Stimulated activated CD8-positive, alpha-beta memory T cell treated with anti-CD3 and anti-CD28 coated beads, Interleukin-12 subunit alpha, Interleukin-12 subunit beta, amount 100 ng/mL, for 24 hours (primary cell): ENCODE data around the gene NTNG1.
"Not testable (repeated sequence)": the region's sequence is repeated elsewhere in the genome, so short reads cannot be mapped to it uniquely, and the experiment has no call there.

Source experiments
- DNase-seq: peaks from one replicate; pipeline ENCODE4 v3.0.0-alpha.2; 2020; ENCODE audit errors: extremely low read depth

NTNG1 gene

DNA sequence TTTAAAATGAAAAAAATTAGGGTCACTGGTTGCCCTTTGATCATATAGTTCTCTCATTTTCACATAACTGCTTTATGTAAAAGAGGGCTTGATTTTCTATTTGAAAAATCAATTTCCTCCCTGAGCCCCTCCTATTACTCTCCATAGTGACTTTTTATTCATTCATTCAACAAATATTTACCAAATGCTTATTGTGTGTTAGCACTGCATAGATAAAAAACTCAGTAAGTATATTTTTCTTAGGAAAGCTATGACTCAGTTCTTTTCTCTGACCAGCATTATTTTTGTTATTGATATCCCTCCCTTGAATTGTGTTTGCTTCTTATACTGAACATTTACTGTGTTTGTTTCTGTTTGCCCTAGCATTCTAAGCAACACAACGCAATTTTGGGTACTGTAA is 59.8 kb downstream of the NTNG1 start:
- no peak for DNase-seq

DNA sequence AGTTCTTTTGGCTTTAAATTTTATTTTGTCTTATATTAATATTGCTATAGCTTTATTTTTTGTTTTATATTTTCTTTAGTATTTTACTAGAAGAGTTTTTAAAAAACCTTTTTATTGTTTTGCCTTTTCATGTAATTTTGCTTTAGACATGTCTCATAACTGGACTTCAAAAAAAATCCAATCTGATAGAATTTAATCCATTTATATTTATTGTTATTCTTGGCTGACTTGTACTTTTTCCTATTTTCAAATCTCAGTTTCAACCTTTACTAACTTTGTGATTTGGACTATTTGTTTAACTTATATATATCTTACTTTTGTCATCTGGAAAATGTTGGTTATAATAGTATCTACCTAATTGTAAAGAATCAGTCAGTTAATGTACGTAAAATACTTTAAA is 61.2 kb downstream of the NTNG1 start:
- DNase-seq = no peak

DNA sequence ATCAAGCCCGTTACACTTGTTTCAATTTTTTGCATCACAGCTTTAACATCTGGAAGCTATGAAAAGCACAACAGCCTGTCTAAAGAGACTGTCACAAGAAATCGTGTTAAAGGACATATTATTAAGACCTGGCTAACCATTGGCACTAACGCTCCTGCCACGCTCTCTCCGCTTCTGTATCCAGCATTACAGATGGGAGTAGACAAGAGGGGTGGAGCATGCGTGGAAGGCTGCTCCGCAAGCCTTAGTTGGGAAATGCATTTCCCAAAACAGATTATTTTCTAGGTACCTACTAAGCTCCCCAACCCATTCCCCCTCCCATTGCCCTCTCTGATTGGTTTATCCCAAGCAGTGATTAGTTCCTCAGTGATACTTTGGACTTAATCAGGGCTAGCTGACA is 72.4 kb downstream of the NTNG1 start:
- no peak for DNase-seq

DNA sequence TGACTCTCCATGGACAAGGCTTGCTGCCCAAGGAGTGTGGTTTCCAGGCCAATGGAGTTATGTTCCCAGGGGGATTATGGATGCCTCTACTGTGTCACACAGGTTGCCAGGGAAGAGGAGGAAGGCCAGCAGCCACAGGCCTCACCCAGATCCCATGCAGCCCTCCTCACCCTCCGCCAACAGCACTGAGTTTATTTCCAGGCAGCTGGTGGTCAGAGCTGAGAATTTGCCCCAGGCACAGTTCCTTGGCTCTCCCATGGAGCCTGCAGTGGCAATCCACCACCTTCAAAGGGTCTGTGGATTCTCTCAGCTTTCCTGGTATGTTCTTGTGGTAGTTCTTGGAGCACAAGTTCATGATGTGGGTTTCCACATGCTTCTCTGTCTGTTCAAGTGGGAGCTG is 79.2 kb downstream of the NTNG1 start:
- no peak for DNase-seq

DNA sequence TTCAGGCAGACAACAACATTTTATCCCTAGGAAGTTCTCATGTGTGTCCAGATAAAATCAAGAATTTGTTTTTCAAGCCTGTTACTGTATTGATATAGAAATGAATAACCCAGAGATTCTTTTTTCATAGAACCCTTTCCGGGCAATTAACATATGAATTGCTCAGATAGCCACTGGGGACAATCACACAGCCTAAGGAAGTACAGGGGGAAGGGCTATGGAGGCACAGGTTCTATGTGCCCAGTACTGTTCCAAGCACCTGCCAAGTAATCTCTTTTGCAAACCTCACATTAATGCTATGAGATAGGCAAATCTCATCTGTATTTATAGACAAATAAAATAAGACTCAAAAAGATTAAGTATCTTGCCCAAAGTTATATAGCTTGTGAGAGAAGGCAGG is 84.9 kb downstream of the NTNG1 start:
- DNase-seq = no peak

DNA sequence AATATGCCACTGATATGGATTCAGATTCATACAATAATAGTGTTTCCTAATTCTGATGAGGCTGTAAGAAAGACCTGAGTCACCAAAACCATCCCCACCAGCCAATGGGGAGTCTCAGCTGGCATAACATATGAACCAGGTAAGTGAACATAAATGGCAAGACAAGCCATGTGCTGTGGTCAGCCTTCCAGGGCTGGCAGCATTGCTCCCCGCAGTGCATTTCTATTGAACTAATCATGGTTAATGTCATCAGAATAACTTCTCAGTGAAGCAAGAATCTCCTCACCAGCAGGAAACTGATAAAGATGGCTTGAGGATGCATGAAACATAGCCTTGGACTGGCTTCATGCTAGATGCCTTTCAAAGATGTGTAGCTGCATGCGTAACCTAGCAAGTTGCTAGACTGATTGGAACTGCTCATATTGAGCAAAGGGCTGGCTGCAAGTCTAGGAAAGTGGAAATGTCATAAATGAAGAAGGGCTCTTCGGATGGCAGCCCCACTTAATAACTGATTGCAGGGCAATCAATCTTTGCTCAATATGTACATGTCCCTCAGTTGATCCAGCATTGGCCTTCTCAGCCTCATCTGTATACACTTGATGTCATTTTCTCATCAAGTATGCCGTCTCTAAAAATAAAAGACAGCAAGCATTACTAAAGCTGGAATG is 88.0 kb downstream of the NTNG1 start:
- no peak for DNase-seq

DNA sequence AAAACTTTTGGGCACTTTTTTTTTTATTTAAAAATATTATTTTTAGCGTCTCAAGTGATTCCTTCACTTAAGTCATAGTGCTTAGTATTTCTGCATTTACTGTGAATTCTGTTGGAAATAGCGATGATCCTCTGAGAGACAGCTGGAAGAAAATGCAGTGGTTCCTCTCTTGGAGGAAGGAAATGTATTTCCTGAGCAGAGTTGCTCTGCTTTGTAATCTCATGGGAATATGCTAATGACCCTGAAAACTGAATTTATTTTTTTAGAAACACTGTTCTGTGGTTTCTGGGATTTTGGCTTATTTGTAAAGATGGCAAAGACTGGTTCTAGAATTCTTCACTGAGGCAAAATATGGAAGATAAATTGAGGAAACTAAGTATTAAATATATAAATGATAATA is 88.9 kb downstream of the NTNG1 start:
- DNase-seq = no peak

- DNase-seq = no peak
Measured at GRCh38 chr1:107230121-107230520, 89.3 kb downstream of the NTNG1 start.

DNA sequence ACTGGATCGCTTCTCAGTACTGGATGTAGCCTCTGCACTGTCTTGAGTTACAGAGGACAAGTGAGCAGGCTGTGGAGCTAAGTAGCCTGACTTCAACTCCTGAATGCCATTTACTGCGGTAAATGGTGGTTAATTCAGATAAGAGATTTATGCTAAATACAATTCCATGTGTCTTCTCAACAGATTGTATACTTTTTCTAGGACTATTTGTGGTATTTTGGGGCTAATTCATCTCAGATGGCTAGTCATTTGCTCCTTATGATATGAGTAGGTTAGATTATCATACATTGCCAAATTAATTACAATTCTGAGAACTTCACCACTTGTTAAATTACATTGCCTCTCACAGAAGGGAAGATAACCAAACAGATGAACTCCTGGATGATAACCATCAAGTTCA is 90.5 kb downstream of the NTNG1 start:
- DNase-seq = no peak

- no peak for DNase-seq
Measured at GRCh38 chr1:107232426-107232825, 91.6 kb downstream of the NTNG1 start.

DNA sequence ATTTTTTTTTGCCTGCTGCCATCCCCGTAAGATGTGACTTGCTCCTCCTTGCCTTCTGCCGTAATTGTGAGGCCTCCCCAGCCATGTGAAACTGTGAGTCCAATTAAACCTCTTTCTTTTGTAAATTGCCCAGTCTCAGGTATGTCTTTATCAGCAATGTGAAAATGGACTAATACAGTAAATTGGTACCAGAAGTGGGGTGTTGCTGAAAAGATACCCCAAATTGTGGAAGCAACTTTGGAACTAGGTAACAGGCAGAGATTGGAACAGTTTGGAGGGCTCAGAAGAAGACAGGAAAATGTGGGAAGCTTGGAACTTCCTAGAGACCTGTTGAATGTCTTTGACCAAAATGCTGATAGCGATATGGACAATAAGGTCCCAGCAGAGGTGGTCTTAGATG is 95.9 kb downstream of the NTNG1 start:
- DNase-seq = not testable (repeated sequence)

DNA sequence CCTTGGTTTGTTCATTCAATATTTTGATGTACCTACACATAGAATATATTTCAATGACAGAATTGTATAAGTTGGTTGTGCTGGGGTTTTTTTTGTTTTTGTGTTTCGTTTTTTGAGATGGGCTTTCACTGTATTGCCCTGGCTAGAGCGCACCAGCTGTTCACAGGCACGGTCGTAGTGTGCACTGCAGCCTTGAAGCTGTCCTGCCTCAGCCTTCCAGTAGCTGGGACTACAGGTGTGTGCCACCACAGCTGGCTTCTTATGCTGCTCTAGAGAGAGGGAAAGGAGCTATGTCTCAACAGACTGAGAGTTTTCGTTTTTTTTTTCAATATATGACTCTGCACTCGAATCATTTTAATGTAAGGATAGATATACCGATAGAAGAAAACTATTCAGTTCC is 102.6 kb downstream of the NTNG1 start:
- no peak for DNase-seq

- no peak for DNase-seq
Measured at GRCh38 chr1:107244709-107245500, 104.1 kb downstream of the NTNG1 start.

GRCh38 chr1:107246775-107247345 is 106.0 kb downstream of the NTNG1 start:
- no peak for DNase-seq

DNA sequence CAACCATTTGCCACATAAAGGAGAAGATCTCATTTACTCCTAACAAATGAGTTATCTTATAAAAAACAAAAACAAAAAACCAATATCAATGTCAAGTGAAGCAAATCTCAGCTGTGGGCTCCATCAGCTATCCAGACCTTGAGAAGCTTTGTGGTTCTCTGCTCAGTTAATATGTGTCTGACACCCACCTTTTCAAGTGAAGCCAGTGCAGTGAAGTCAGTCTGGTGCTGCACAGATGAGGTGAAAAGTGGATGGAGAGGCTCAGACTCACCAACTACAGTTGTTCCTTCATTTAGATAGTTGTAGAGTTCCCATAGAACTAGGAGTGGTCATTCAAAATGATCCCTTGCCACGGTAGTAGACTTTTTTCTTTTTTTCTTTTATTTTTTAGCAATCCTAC is 106.8 kb downstream of the NTNG1 start:
- DNase-seq = no peak

DNA sequence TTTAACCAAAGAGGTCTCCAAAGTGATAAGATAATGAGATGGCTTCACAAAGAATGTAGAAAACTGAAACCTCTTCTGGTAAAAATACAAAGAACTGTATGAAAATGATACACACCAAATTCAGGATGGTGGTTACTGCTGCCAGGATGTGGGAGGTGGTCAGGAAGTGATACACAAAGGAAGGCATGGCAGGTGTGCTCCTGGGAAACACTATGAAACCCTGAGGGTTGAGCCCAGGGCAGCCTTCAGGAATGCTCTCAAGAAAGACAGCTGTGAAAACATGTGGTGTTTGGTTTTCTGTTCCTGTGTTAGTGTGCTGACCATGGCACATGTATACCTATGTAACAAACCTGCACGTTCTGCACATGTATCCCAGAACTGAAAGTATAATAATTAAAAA is 109.3 kb downstream of the NTNG1 start:
- no peak for DNase-seq

DNA sequence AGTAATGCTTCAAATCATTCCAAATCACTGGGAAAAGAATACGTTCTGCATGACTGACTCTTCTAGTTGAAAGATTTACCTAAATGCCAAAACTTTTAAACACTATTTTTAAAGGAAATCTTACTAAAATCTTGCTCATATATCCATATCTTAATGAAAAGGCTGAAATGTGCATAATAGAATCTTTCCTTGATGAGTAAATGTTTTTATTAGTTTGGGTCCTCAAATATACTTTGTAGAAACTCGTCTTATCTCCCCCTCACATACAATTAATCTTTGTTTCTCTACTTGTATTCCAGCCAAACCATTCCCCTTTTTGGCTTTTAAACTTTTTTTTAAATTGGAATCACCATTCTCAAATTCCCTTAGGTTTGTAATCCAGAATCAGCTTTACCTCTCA is 110.2 kb downstream of the NTNG1 start:
- DNase-seq = no peak

- DNase-seq = no peak
Measured at GRCh38 chr1:107251839-107252238, 111.0 kb downstream of the NTNG1 start.

DNA sequence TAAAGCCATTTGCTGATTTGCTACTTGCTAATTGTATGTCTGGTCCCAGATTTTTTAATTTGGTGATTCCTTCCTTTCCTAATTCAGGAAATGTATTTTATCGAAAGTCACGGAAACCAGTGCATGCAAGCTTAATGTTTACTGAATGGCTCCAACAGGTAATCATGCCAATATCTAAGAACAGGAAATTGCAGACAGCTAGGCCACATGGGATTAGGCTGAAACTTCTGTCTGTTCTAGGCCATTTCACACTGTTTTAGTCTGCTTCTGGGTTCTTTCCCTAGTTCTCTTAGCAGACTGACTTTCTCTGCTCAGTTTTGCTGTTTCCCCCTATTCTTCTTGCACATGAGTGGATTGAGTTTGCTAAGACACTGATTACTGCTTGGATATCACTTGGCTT is 111.4 kb downstream of the NTNG1 start:
- no peak for DNase-seq

- no peak for DNase-seq
Measured at GRCh38 chr1:107254306-107254705, 113.5 kb downstream of the NTNG1 start.

GRCh38 chr1:107255469-107255868 is 114.6 kb downstream of the NTNG1 start:
- no peak for DNase-seq

DNA sequence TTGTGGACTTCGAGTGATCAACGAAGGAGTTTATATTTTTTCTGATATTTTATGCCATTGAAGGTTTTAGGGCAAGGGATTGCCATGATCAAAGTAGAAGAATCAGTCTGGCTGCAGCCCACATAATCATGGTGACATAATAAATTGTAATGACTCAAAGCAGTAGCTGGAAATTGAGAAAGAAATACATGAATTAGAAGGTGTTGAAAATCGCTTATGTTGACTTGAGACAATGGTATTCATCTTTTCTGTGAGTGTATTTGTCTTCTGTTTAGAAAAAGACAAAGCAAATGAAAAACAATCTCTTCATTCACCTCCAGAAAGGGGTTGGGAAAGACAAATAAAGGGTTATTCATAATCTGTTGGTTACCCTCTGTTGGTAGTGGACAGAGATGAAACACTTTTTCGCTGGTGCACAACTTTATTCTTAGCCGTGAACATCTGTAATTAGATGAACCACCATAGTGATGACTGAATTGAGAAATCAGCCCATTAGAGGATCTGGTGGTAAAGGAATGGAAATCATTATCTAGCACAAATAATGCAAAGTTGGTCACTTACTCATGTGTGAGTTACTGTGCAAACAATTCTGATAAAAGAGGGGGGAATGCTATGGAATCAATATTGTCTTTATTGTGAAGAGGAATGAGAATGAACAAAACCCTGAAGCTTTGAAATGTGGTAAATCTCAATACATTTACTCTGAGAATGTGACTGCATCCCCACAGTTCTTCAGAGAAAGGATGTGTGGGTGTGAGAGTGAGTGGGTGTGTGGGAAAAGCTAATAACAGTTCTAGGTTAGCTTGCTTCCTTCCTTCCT is 121.8 kb downstream of the NTNG1 start:
- DNase-seq = no peak
